EH (cell line): ENCODE data around the gene TNFRSF13B.
A peak's percentile ranks its signal among the peaks of the same experiment; 100 is the strongest.
"Not testable (repeated sequence)": the region's sequence is repeated elsewhere in the genome, so short reads cannot be mapped to it uniquely, and the experiment has no call there.

Experiments used
- DNase-seq: peaks from one replicate; pipeline ENCODE4 v3.0.0-alpha.2; 2015; ENCODE audit warnings: low read depth

The TNFRSF13B gene

GRCh38 chr17:16971458-16972338, at the start of gene TNFRSF13B:
Gene TNFRSF13B (minus strand): TSS chr17:16972118. CDS start chr17:16972075, 43 bp downstream.
- DNase-seq = no peak

DNA sequence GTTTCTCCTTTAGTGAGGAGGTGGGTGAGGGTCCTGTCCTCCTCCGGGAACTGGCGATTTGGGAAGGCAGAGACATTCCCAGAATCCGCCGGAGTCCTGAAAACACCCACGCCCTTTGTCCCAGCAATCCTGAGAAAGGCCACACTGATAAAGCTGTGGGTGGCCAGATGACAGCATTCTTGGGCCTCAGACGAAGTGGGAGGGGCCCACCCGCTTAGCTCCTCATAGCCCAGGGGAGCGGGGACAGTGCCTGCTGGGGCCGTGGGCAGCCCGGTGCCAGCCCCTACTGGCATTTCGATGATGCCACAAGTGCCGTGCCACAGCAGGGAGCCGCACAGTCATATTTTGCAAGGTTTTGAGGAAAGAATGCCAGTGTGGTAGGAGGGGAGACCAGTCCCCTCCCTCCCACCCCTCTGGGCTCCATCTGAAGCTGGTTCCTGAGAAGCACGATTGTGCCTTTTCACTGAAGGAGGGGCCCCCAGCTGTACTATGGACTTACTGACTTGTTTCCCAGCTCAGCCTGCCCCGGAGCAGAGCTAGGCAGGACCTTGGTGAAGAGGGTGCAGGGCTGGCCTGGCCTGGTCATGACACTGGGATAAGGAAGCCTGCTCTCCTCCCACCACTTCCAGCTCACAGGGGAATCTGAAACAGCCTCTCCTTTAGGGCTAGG, 49.4 kb upstream of the TNFRSF13B start:
- peak; percentile 76 for DNase-seq

DNA sequence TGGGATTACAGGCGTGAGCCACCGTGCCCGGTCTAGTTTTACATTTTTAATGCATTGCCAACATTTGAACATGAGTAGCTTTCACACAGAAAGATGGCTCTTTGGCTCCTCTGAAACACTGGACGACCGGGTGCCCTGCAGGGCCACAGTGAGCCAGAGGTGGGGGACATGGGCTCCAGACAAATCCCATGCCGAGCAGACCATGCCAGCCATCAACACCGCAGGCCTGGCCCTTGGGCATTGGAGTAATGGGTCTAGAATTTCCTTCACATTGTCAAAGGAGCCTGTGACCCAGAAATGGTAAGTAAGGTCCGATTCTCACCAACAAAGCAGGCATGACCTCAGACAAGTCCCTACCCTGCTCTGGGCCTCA, 48.9 kb upstream of the TNFRSF13B start:
- DNase-seq = no peak

- DNase-seq = no peak
Measured at GRCh38 chr17:17019891-17020456, 48.1 kb upstream of the TNFRSF13B start.

GRCh38 chr17:17019430-17019762, 47.5 kb upstream of the TNFRSF13B start:
- DNase-seq = no peak

GRCh38 chr17:17018612-17019429, 46.9 kb upstream of the TNFRSF13B start:
- DNase-seq = no peak

- DNase-seq = no peak
Measured at GRCh38 chr17:17018021-17018441, 46.1 kb upstream of the TNFRSF13B start.

DNA sequence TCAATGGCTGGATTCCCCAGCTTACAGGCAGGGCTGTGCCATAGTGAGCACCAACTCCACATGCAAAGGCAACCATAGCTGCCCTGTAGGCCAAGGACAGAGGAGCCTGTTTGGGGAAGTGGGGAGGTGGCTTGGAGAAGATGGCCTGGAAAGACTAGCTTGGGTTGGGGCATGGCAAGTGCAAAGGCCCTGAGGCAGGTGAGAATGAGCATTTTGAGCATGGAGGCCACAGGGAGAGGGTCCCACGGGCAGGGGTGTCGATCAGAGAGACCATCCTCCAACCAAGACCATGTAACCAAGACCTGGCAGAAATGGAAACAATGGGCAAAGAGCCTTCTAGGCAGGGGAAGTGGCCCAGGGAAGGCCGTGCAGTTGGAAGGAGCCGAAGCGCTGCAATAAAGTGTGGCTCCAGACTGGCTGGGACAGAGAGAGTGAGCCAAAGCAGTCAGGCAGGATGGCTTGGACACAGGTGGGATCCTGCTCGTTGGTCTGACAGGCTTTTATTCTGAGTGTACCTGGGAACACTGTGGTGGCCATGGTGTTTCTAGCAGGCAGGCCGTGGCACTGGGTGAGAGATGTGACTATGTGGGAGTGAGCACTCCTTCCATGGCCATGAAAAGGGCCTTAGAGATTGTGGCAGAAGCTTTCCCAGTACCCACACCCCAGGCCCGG, 45.6 kb upstream of the TNFRSF13B start:
- DNase-seq = no peak

DNA sequence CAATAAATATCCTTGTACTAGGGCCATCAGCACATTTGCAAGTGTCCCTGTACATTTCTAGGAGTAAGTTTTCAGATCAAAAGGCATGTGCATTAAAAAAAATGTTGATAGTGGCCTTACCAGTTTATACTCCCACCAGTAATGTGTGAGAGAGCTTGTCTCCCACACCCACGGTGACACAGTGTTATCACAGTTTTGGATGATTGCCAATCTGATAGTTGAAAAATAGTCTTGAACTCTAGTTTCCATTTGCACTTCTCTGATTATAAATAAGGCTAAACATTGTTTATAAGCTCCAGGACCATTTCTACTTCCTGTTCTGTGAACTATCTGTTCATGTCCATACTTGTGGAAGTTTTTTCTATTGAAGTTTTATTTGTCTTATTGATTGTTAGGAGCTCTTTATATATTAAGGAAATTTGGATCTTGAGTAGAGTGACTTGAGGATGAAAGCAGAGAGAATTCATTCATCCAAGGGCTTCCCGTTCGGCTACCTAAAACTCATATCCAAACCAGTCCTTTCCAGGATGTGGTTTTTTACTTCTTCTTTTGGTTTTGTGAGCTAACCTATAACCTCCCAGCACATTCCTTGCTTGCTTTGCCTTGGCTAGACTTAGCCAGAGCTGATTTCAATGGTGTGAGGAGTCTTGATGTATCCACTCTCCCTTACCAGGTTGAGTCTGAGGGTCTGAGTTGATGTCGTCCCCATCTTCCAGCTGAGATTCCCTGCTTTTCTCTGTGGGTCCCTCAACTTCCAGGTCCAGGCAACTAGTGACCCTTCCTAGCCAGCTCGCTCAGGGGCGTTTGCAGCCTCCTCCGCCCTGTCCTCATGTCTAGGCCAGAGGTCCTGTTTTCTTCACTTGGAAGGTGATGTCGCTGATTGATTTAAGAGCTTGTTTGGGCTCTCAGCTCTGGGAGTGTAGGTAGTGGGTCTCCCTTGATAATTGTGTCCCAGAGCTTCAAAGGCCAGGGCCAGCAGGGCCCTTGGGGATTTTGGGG, 44.6 kb upstream of the TNFRSF13B start:
- not testable (repeated sequence) for DNase-seq

GRCh38 chr17:17015230-17015629, 43.3 kb upstream of the TNFRSF13B start:
- DNase-seq = no peak

DNA sequence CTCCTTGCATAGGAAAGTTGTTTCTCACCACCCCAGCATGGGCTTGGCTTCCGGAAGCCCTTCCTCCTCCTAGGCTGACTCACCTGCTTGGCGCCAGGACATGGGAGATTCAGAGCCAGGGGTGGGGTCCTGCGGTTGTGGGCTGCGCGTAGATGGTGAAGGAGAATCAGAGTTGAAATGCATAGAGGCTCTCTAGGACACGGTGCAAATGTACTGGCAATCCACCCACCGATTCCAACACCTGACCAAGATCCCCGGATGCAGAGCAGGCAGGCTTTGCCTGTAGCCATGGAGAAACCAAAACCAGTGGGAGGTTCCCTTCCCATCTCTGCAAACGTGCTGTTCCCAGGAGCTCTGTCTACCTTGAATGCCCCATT, 42.8 kb upstream of the TNFRSF13B start:
- not testable (repeated sequence) for DNase-seq

GRCh38 chr17:17013828-17014747, 42.2 kb upstream of the TNFRSF13B start:
- DNase-seq = not testable (repeated sequence)

DNA sequence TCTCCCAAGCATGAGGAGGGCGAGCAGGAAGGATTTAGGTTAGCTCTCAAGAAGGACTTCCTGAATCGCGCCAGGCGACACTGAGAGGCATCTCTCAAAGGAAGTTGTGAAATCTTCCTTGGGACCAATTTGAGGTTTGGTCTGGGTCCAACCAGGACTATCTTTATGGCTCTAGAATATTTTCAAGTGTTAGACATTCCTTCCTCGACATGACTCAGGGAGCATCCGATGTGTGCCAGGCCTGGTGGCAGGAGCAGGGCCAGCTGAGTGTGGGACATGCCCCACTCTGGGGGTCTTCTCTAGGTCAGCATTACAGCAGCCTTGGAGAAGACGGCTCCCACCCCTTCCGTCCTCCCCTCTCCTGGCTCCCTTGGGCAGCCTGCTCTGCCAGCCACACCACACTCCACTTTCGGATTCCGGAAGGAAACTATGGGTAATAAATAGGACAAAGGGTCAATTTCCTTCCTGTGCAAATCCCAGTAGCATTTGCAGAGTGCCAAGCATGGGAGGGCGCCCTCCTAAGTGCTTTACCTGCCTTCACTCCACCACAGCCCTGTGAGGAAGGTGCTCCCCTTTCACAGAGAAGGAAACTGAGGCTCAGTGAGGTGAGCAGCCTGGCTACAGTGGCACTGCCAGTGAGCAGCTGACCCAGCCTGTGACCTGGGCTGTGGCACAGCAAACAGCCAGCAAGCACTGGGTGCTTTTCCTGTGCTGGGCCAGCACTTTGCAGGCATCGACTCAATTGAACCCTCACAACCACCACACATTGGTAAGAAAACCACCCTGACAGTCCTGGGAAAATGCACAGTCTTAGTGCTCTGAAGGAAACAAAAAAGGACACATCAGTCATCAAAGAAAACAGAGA, 39.4 kb upstream of the TNFRSF13B start:
- peak; percentile 98 for DNase-seq

GRCh38 chr17:17010545-17011034, 38.7 kb upstream of the TNFRSF13B start:
- DNase-seq = not testable (repeated sequence)

GRCh38 chr17:17009972-17010371, 38.1 kb upstream of the TNFRSF13B start:
- peak; percentile 42 for DNase-seq

GRCh38 chr17:17008621-17009397, 36.9 kb upstream of the TNFRSF13B start:
- not testable (repeated sequence) for DNase-seq

DNA sequence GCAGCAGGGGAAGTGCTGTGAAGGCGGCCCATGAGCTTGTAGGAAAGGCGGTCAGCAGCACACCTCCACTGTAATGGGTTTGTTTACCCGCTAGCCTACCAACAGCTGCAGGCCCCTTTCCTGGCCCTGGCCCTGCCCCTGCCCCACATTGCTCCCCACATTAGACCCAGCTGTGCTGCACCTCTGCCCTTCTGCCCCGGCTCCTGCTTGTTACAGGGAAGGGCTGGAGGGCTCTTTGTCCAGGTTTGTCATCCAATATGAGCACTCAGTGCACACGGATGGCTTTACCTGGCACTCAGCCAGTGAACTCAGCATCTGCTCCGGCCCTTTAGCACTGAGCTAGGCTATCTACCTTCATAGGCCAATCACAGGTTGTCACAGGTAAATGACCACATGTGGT, 36.0 kb upstream of the TNFRSF13B start:
- DNase-seq = not testable (repeated sequence)
